ENCODE results near the gene PRKAR1A.
"Not testable (repeated sequence)": the region's sequence is repeated elsewhere in the genome, so short reads cannot be mapped to it uniquely, and the experiment has no call there.

The PRKAR1A gene

DNA sequence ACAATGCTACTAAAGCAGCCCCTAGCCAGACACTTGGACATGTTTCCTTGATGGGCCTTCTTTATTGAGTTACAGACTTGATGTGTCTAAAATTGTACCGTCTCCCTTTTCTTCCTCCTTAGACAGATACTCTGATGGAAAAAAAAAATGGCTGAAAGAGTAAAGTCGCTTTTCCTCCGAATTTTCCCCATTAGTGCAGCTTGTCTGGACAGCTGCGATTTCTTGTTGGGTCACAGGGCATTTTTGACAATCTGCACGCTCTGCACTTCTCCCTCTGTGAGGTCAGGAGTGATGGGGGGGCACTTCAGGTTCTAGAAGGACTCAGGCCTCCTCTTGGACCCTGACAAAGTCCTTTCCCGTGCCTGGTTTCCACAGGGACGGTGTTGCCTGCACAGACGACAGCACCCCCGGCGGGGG is 968 bp upstream of the PRKAR1A start:
- TF ChIP-seq, protein P1, sequence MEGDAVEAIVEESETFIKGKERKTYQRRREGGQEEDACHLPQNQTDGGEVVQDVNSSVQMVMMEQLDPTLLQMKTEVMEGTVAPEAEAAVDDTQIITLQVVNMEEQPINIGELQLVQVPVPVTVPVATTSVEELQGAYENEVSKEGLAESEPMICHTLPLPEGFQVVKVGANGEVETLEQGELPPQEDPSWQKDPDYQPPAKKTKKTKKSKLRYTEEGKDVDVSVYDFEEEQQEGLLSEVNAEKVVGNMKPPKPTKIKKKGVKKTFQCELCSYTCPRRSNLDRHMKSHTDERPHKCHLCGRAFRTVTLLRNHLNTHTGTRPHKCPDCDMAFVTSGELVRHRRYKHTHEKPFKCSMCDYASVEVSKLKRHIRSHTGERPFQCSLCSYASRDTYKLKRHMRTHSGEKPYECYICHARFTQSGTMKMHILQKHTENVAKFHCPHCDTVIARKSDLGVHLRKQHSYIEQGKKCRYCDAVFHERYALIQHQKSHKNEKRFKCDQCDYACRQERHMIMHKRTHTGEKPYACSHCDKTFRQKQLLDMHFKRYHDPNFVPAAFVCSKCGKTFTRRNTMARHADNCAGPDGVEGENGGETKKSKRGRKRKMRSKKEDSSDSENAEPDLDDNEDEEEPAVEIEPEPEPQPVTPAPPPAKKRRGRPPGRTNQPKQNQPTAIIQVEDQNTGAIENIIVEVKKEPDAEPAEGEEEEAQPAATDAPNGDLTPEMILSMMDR (IDR thresholded peaks at IDR 0.05; ENCODE audit: control insufficient read depth, extremely low read depth, insufficient read depth), result no peak; the same call in 1 of the 2 replicates
- H3K4me3 ChIP-seq (ENCODE audit: low read depth, low read length), result peak overlapping the region; percentile 82
- no peak for DNase-seq (ENCODE audit: low read depth)

DNA sequence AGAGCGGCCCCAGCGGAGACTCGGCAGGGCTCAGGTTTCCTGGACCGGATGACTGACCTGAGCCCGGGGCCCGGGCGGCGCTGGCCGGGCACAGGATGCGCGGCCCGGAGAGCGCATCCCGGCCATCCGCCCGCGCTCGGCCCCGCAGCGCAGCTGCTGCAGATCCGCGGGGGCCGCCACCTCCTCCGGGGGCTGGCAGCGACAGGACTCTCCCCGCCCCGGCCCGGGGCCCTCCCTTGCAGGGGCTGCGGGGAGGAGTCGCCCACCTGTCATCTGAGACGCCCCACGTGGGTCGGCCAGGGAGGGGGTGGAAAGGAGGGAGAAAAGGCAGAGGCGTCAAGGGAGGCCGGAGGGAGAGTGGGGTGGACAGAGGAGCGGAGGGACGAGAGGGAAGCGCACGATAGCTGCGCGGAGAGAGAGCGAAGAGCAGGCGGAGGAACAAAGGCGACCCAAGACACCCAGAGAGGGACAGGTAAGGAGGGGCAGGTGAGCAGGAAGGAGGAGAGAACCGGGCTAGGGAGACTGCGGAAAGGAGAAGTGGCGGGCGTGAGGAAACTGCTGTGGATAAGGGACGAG is 471 bp upstream of the PRKAR1A start:
- DNase-seq (ENCODE audit: low read depth), result peak; percentile 58
- H3K4me3 ChIP-seq (ENCODE audit: low read depth, low read length), result peak overlapping the region; percentile 82
- TF ChIP-seq, protein P1 (IDR thresholded peaks at IDR 0.05; ENCODE audit: control insufficient read depth, extremely low read depth, insufficient read depth), result no peak

DNA sequence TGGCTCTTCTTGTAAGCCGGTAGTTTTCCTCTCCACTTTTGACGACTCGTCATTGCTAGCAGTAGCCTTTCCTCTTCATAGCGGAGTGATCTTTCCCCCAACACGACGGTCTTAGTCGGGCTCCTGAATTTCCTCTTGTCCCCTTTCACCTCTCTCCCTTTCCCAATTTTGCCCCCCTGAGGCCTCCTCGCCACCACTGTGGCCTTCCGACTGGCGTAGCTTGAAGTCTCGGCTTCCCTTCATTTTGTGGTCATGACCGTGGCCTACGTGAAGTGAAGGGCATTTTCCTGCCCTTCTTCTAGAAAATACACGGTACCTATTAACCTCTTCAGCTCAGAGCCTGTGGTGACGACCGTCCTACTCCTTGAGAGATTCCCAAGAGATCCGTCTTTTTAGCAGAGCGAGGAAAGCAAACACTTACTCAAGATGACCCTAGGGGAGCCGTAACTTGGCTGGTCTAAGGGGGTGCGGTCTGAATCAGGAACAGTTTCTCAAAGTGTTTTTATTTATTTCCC is 787 bp downstream of the PRKAR1A start:
- DNase-seq (ENCODE audit: low read depth), result no peak
- TF ChIP-seq, protein P1 (IDR thresholded peaks at IDR 0.05; ENCODE audit: control insufficient read depth, extremely low read depth, insufficient read depth), result no peak
- H3K4me3 ChIP-seq (ENCODE audit: low read depth, low read length), result peak overlapping the region; percentile 82

DNA sequence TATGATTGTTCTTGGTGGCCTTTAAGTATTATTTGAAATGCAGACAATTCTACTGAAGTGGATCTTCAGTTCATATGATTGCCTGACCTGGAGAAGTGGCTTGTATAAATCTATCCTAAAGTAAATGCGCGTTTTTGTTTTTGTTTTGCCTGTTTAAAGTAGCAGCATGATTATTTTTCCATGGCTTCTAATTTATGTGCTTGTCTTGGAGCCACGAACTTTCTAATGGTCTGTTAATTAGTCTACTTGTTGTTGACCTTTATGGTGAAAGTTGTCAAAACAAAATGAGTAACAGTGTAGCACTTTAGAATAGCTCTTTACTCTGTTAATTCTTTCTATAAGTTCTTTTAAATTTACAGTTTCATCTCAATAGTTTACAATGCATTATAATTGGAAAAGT is 1.7 kb downstream of the PRKAR1A start:
- DNase-seq (ENCODE audit: low read depth), result no peak
- TF ChIP-seq, protein P1 (IDR thresholded peaks at IDR 0.05; ENCODE audit: control insufficient read depth, extremely low read depth, insufficient read depth), result no peak

DNA sequence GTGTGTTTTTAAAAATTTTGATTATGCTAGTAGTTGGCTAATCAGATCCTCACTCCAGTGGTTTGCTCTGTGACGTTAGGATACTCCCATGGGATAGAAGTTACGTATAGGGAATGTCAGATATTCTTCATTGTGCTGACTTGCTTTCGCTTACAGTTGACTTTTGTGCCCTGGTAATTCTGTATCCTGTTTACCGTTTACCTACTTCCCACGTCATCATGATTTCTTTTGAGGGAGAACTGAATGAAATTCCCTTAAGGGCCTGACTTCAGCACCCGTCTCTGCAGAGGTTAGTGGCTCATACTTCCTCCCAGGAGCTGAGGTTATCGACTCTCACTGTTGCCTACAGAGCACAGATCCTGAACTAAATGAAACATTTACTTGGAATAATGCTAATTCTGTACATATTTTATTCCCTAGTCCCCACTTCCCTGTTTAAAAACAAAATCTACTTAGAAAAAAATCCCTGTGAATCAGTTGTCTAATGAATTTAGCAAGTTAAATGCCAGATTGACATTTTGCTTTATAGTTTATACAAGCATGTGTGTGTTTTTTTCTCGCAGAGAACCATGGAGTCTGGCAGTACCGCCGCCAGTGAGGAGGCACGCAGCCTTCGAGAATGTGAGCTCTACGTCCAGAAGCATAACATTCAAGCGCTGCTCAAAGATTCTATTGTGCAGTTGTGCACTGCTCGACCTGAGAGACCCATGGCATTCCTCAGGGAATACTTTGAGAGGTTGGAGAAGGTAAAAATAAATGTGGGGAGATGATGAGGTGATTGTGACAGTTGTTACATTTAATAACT is 2.8 kb downstream of the PRKAR1A start:
- DNase-seq (ENCODE audit: low read depth), result no peak
- TF ChIP-seq, protein P1 (IDR thresholded peaks at IDR 0.05; ENCODE audit: control insufficient read depth, extremely low read depth, insufficient read depth), result no peak
- no peak overlapping the region for H3K4me3 ChIP-seq (ENCODE audit: low read depth, low read length)

More for the DNA sequence above, 1.7 kb downstream of the PRKAR1A start:
- peak overlapping the region; percentile 82 for H3K4me3 ChIP-seq (ENCODE audit: low read depth, low read length)

DNA sequence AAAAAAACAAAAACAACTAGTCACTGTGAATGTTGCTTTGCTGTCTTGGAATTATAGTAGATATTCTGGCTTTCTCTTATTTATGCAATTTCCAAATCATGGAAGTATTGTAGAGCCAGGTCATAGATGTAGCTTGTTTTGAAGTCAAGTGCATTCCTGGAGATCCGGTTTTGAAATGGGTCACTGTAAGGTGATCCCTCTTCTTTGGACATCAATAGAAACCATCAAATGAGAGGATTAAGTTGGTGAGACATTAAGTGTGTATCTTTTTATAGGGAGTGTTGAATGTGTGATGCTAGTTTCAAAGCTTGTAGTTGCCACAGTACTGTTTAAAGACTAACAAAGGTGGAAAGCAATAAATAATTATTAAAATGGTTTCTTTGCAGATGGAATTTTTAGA is 4.5 kb downstream of the PRKAR1A start:
- no peak overlapping the region for H3K4me3 ChIP-seq (ENCODE audit: low read depth, low read length)
- TF ChIP-seq, protein P1 (IDR thresholded peaks at IDR 0.05; ENCODE audit: control insufficient read depth, extremely low read depth, insufficient read depth), result no peak
- DNase-seq (ENCODE audit: low read depth), result no peak

DNA sequence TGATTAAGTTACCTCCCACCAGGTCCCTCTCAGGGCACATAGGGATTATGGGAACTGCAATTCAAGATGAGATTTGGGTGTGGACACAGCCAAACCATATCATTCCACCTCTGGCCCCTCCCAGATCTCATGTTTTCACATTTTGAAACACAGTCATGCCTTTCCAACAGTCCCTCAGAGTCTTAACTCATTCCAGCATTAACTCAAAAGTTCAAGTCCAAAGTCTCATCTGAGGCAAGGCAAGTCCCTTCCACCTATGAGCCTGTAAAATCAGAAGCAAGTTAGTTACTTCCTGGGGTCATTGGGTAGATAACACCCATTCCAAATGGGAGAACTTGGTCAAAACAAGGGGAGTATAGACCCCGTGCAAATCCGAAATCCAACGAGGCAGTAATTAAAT is 5.4 kb downstream of the PRKAR1A start:
- not testable (repeated sequence) for H3K4me3 ChIP-seq (ENCODE audit: low read depth, low read length); DNase-seq (ENCODE audit: low read depth)

Measured in LNCaP clone FGC (cell line).